IMR-90 (cell line): Measurements from ENCODE around the gene SSBP3. TPM values are rescaled to one million over a fixed set of nuclear protein-coding genes. Genes with fewer than 3 reads are reported as not detected.

Source experiments
- ATAC-seq: fragments of 200-7000 bp; cut with Tn5 transposase; 2 replicates; pipeline ENCODE4 v1.9.1; 2020; ENCODE audit warnings: low read depth, mild to moderate bottlenecking, moderate library complexity
- BruUV-seq: library from RNA; stranded (reverse); fragments of 400-500 nt; replicated peaks from 2 replicates; lab custom pipeline; 2021; lab: Mats Ljungman, UMichigan
- CTCF ChIA-PET: fragments of 300-600 bp; formaldehyde crosslinking; extraction: SDS; loops from one replicate; lab custom pipeline; 2021; ENCODE audit warnings: antibody characterized with exemption; lab: Yijun Ruan, JAX
- POLR2A ChIA-PET: fragments of 300-600 bp; sonication (Branson Sonifier 250); formaldehyde crosslinking; loops from one replicate; lab custom pipeline; 2022; ENCODE audit warnings: antibody characterized with exemption; ENCODE audit not compliant: unreplicated experiment; lab: Charles Lee
- DNase-seq: peaks from one replicate; pipeline ENCODE4 v3.0.0; 2013
- H2AFZ ChIP-seq: replicated peaks from 2 replicates; pipeline ENCODE3; 2013; ENCODE audit warnings: low read length, mild to moderate bottlenecking; ENCODE audit not compliant: poor library complexity
- H2AK5ac ChIP-seq: 2 replicates; pipeline ENCODE4 v1.6.1; 2013; ENCODE audit warnings: low read depth, low read length, inconsistent platforms
- H2AK9ac ChIP-seq: replicated peaks from 2 replicates; pipeline ENCODE3; 2013; ENCODE audit warnings: mild to moderate bottlenecking, low read depth, low read length, moderate library complexity; ENCODE audit not compliant: poor library complexity
- H2BK120ac ChIP-seq: 2 replicates; pipeline ENCODE4 v1.6.1; 2013; ENCODE audit warnings: low read depth, low read length, inconsistent platforms
- H2BK15ac ChIP-seq: 3 replicates; pipeline ENCODE4 v1.6.1; 2013; ENCODE audit warnings: low read depth, low read length, inconsistent platforms
- H2BK20ac ChIP-seq: 2 replicates; pipeline ENCODE4 v1.6.1; 2013; ENCODE audit warnings: low read depth, mild to moderate bottlenecking, inconsistent platforms, low read length, moderate library complexity
- H2BK5ac ChIP-seq: 2 replicates; pipeline ENCODE4 v1.6.1; 2013; ENCODE audit warnings: mild to moderate bottlenecking, low read depth, low read length, inconsistent platforms; ENCODE audit not compliant: poor library complexity, severe bottlenecking
- H3K14ac ChIP-seq: replicated peaks from 2 replicates; pipeline ENCODE4 v1.6.1; 2013; ENCODE audit warnings: low read depth, low read length, inconsistent platforms
- H3K18ac ChIP-seq: 2 replicates; pipeline ENCODE4 v1.6.1; 2013; ENCODE audit warnings: low read depth, low read length, control low read depth
- H3K23ac ChIP-seq: 2 replicates; pipeline ENCODE4 v1.6.1; 2013; ENCODE audit warnings: low read depth, low read length, inconsistent platforms
- H3K27ac ChIP-seq: 2 replicates; pipeline ENCODE4 v1.5.1; 2013; ENCODE audit warnings: mild to moderate bottlenecking, control low read depth, low read length; ENCODE audit not compliant: insufficient read depth
- H3K27me3 ChIP-seq: 2 replicates; pipeline ENCODE4 v1.6.1; 2013; ENCODE audit warnings: low read length; ENCODE audit not compliant: control insufficient read depth, insufficient read depth
- H3K36me3 ChIP-seq: 2 replicates; pipeline ENCODE4 v1.6.1; 2013; ENCODE audit warnings: low read length, mixed read lengths; ENCODE audit not compliant: control insufficient read depth, insufficient read depth
- H3K4ac ChIP-seq: 2 replicates; pipeline ENCODE4 v1.6.1; 2013; ENCODE audit warnings: low read depth, low read length, inconsistent platforms
- H3K4me1 ChIP-seq: 2 replicates; pipeline ENCODE4 v1.6.1; 2013; ENCODE audit warnings: low read length, mixed read lengths; ENCODE audit not compliant: control insufficient read depth, insufficient read depth
- H3K4me2 ChIP-seq: 2 replicates; pipeline ENCODE4 v1.6.1; 2013; ENCODE audit warnings: low read depth, mild to moderate bottlenecking, control low read depth, low read length, moderate library complexity
- H3K4me3 ChIP-seq: 2 replicates; pipeline ENCODE4 v1.5.1; 2013; ENCODE audit warnings: low read depth, mild to moderate bottlenecking, control low read depth, low read length, moderate library complexity; ENCODE audit not compliant: insufficient read depth
- H3K56ac ChIP-seq: 2 replicates; pipeline ENCODE4 v1.6.1; 2013; ENCODE audit warnings: low read length, inconsistent platforms; ENCODE audit not compliant: insufficient read depth; ENCODE audit errors: extremely low read depth
- H3K79me1 ChIP-seq, 2 experiments: 2 replicates each; pipeline ENCODE4 v1.6.1; 2013; ENCODE audit warnings: low read length in 2 of 2, inconsistent platforms in 1 of 2, low read depth in 1 of 2
- H3K9ac ChIP-seq: 2 replicates; pipeline ENCODE4 v1.6.1; 2013; ENCODE audit warnings: low read depth, low read length, control low read depth
- H3K9me1 ChIP-seq: 2 replicates; pipeline ENCODE4 v1.6.1; 2013; ENCODE audit warnings: low read length, inconsistent platforms; ENCODE audit not compliant: insufficient read depth
- H3K9me3 ChIP-seq: 2 replicates; pipeline ENCODE4 v1.6.1; 2013; ENCODE audit warnings: low read length; ENCODE audit not compliant: control insufficient read depth, insufficient read depth
- H4K20me1 ChIP-seq: 2 replicates; pipeline ENCODE4 v1.6.1; 2013; ENCODE audit warnings: low read length, inconsistent platforms; ENCODE audit not compliant: insufficient read depth
- H4K5ac ChIP-seq: 2 replicates; pipeline ENCODE4 v1.6.1; 2013; ENCODE audit warnings: mild to moderate bottlenecking, low read depth, low read length, control low read depth
- H4K8ac ChIP-seq, 2 experiments: 2 replicates each; pipeline ENCODE4 v1.6.1; 2013; ENCODE audit warnings: low read depth in 2 of 2, low read length in 2 of 2, control low read depth in 1 of 2, inconsistent platforms in 1 of 2
- H4K91ac ChIP-seq: 2 replicates; pipeline ENCODE4 v1.6.1; 2013; ENCODE audit warnings: low read depth, low read length, inconsistent platforms; ENCODE audit not compliant: insufficient read depth
- BHLHE40 ChIP-seq: fragments of 150-350 bp; IDR thresholded peaks from 2 replicates; pipeline ENCODE4 v1.6.1; 2016; ENCODE audit warnings: mild to moderate bottlenecking, low read depth, low read length
- CEBPB ChIP-seq: IDR thresholded peaks from 2 replicates; pipeline ENCODE4 v1.6.1; 2012; ENCODE audit warnings: low read depth, low read length, improper control_type of control experiment
- CHD1 ChIP-seq: IDR thresholded peaks from 2 replicates; pipeline ENCODE4 v1.6.1; 2012; ENCODE audit warnings: low read depth, low read length, improper control_type of control experiment
- FOS ChIP-seq: fragments of 150-350 bp; IDR thresholded peaks from 2 replicates; pipeline ENCODE4 v1.6.1; 2016; ENCODE audit warnings: low read depth, low read length
- MAFK ChIP-seq: IDR thresholded peaks from 2 replicates; pipeline ENCODE4 v1.6.1; 2012; ENCODE audit warnings: low read depth, low read length, improper control_type of control experiment
- MXI1 ChIP-seq: IDR thresholded peaks from 2 replicates; pipeline ENCODE4 v1.6.1; 2012; ENCODE audit warnings: low read depth, mild to moderate bottlenecking, low read length, moderate library complexity, borderline replicate concordance
- NFE2L2 ChIP-seq: fragments of 150-350 bp; IDR thresholded peaks from 2 replicates; pipeline ENCODE4 v1.6.1; 2016; ENCODE audit warnings: low read depth, mild to moderate bottlenecking, low read length
- POLR2A ChIP-seq: IDR thresholded peaks from 2 replicates; pipeline ENCODE4 v1.6.1; 2012; ENCODE audit warnings: mild to moderate bottlenecking, low read depth, low read length
- RAD21 ChIP-seq: IDR thresholded peaks from 2 replicates; pipeline ENCODE4 v1.6.1; 2012; ENCODE audit warnings: low read length, improper control_type of control experiment
- RCOR1 ChIP-seq: IDR thresholded peaks from 2 replicates; pipeline ENCODE4 v1.6.1; 2012; ENCODE audit warnings: mild to moderate bottlenecking, low read length, improper control_type of control experiment; ENCODE audit not compliant: insufficient replicate concordance
- RFX5 ChIP-seq: IDR thresholded peaks from 2 replicates; pipeline ENCODE4 v1.8.0; 2012; ENCODE audit warnings: low read depth, mild to moderate bottlenecking, low read length, moderate library complexity
- SMC3 ChIP-seq: fragments of 150-350 bp; IDR thresholded peaks from 2 replicates; pipeline ENCODE4 v1.6.1; 2016; ENCODE audit warnings: low read depth, mild to moderate bottlenecking, antibody characterized with exemption, low read length, moderate library complexity
- WGBS, 2 experiments: methylation state at CpG; one replicate each; pipeline versions ENCODE4 v1.1.5 to v1.1.7; 2013; ENCODE audit warnings: missing lambda C conversion rate in 2 of 2; ENCODE audit not compliant: insufficient read length in 1 of 2; ENCODE audit errors: extremely low coverage in 2 of 2; 5-methylcytosine and 5-hydroxymethylcytosine counted together
- dilution Hi-C: fragments of 300-500 bp; cut with HindIII; formaldehyde crosslinking; loops from one replicate; pipeline ENCODE4 v1.14.3; 2018; ENCODE audit warnings: low sequenced_read_pairs; ENCODE audit not compliant: unreplicated experiment
- in situ Hi-C: fragments of 300-500 bp; cut with MboI; formaldehyde crosslinking; loops from 3 replicates; pipeline ENCODE4 v1.14.3; 2019; ENCODE audit warnings: low sequenced_read_pairs, inconsistent platforms, mixed read lengths
- intact Hi-C: fragments of 100-400 bp; cut with micrococcal nuclease; formaldehyde crosslinking; loops from 2 replicates; pipeline ENCODE4 v1.10.0; 2022
- polyA plus RNA-seq, 3 experiments: library from polyadenylated mRNA; depleted of rRNA; stranded (reverse); fragments of >200 nt; gene quantifications; 2 replicates each; pipeline ENCODE4 v1.2.3, GENCODE V29; 2012; ENCODE audit warnings: low replicate concordance in 1 of 3
- total RNA-seq: library from RNA; depleted of rRNA; stranded (reverse); fragments of >200 nt; gene quantifications from 2 replicates; pipeline ENCODE4 v1.2.3, GENCODE V29; 2012
- TF ChIP-seq, protein P1 (sequence below): fragments of 150-350 bp; IDR thresholded peaks from 2 replicates; pipeline ENCODE4 v1.6.1; 2016; ENCODE audit warnings: low read depth, mild to moderate bottlenecking, low read length, moderate library complexity, borderline replicate concordance
- TF ChIP-seq, protein P2 (sequence below): conservative IDR thresholded peaks from 2 replicates; pipeline ENCODE4 v1.5.1; 2012; ENCODE audit warnings: mild to moderate bottlenecking, low read depth, low read length, improper control_type of control experiment
- TF ChIP-seq, protein P3 (sequence below): fragments of 150-350 bp; IDR thresholded peaks from 2 replicates; pipeline ENCODE4 v1.6.1; 2017; ENCODE audit warnings: mild to moderate bottlenecking, antibody characterized with exemption, low read length, low read depth

SSBP3 gene
- total and polyA plus RNA-seq, 2 of the 4 experiments (the other 2 are of a cell fraction), result 10.9 to 39.6 TPM

DNA sequence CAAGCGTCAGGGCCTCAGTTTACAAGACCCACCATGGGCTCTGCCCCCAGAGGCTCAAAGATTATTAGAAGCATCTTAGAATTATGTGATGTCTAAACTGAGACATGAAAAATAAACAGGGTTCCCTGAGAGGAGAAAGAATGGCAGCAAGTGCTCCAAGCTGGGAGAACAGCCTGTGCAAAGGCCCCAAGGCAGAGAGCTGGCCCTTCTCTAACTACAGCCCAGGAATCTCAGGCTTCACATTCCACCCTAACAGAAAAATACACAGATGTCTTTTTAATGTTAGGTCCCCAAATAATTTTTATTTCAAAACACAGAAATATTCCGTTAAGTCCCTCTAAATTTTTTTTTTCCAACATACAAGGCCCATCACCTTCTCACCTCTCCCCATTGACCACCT, 21.7 kb downstream of the SSBP3 start:
- H3K36me3 ChIP-seq, result peaks cover 32% of the 10 kb centered on the region
- H3K4ac ChIP-seq, result peak overlapping the region; percentile 76
- H2AK9ac ChIP-seq, result no peak overlapping the region
- ATAC-seq, result no peak
- H3K27me3 ChIP-seq, result no peaks in the 10 kb centered on the region
- no TSS peak for BruUV-seq
- peaks cover 19 to 78% of the 10 kb centered on the region in 2 experiments for H3K79me1 ChIP-seq
- no peak overlapping the region for H4K5ac ChIP-seq
- TF ChIP-seq, protein P1, sequence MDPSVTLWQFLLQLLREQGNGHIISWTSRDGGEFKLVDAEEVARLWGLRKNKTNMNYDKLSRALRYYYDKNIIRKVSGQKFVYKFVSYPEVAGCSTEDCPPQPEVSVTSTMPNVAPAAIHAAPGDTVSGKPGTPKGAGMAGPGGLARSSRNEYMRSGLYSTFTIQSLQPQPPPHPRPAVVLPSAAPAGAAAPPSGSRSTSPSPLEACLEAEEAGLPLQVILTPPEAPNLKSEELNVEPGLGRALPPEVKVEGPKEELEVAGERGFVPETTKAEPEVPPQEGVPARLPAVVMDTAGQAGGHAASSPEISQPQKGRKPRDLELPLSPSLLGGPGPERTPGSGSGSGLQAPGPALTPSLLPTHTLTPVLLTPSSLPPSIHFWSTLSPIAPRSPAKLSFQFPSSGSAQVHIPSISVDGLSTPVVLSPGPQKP, result no peak
- TF ChIP-seq NFE2L2 (no peak), CHD1 (no peak), RAD21 (no peak), FOS (no peak), RCOR1 (no peak), SMC3 (no peak), CEBPB (no peak), MXI1 (no peak), BHLHE40 (no peak), RFX5 (no peak), MAFK (no peak), POLR2A (no peak)
- TF ChIP-seq, protein P2, sequence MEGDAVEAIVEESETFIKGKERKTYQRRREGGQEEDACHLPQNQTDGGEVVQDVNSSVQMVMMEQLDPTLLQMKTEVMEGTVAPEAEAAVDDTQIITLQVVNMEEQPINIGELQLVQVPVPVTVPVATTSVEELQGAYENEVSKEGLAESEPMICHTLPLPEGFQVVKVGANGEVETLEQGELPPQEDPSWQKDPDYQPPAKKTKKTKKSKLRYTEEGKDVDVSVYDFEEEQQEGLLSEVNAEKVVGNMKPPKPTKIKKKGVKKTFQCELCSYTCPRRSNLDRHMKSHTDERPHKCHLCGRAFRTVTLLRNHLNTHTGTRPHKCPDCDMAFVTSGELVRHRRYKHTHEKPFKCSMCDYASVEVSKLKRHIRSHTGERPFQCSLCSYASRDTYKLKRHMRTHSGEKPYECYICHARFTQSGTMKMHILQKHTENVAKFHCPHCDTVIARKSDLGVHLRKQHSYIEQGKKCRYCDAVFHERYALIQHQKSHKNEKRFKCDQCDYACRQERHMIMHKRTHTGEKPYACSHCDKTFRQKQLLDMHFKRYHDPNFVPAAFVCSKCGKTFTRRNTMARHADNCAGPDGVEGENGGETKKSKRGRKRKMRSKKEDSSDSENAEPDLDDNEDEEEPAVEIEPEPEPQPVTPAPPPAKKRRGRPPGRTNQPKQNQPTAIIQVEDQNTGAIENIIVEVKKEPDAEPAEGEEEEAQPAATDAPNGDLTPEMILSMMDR, result no peak
- TF ChIP-seq, protein P3, sequence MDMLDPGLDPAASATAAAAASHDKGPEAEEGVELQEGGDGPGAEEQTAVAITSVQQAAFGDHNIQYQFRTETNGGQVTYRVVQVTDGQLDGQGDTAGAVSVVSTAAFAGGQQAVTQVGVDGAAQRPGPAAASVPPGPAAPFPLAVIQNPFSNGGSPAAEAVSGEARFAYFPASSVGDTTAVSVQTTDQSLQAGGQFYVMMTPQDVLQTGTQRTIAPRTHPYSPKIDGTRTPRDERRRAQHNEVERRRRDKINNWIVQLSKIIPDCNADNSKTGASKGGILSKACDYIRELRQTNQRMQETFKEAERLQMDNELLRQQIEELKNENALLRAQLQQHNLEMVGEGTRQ, result no peak
- in situ Hi-C loops (no loop called here), dilution Hi-C loops (no loop called here), intact Hi-C loops (no loop called here)
- peaks cover 24% of the 10 kb centered on the region for H3K4me1 ChIP-seq
- no peak overlapping the region for H2AFZ ChIP-seq
- H3K14ac ChIP-seq, result peak overlapping the region; percentile 39
- H3K23ac ChIP-seq, result no peak overlapping the region
- peak overlapping the region; percentile 78; the same call in 1 of the 2 replicates for H2AK5ac ChIP-seq
- H3K9me1 ChIP-seq, result peaks cover 33% of the 10 kb centered on the region
- no peak overlapping the region for H3K27ac ChIP-seq
- peak overlapping the region; percentile 58 for H2BK5ac ChIP-seq
- peak overlapping the region; percentile 87 for H2BK120ac ChIP-seq
- no peak overlapping the region for H3K9ac ChIP-seq
- H4K20me1 ChIP-seq, result peaks cover 44% of the 10 kb centered on the region
- no peak overlapping the region for H3K4me2 ChIP-seq
- no peak overlapping the region for H3K56ac ChIP-seq
- no peak for DNase-seq
- ChIA-PET POLR2A (no interaction called here), CTCF (no interaction called here)
- WGBS, 2 experiments, result no CpG with 5 or more reads among the region's 2 CpGs
- H3K9me3 ChIP-seq, result no peaks in the 10 kb centered on the region
- H3K18ac ChIP-seq, result no peak overlapping the region
- peak overlapping the region; percentile 44 for H2BK20ac ChIP-seq
- peak overlapping the region; percentile 31 to 38; a peak in 2 of 4 replicates for H4K8ac ChIP-seq
- H3K4me3 ChIP-seq, result no peak overlapping the region
- H4K91ac ChIP-seq, result peak overlapping the region; percentile 90; the same call in 1 of the 2 replicates
- no peak overlapping the region for H2BK15ac ChIP-seq
